GM21381 (cell line): Measurements from ENCODE around the gene NTN3.

Experiments
- ATAC-seq: cut with Tn5 transposase; IDR thresholded peaks from one replicate; pipeline ENCODE4 v1.9.1; 2021; ENCODE audit warnings: mild to moderate bottlenecking, moderate library complexity; ENCODE audit not compliant: unreplicated experiment

NTN3 gene

DNA sequence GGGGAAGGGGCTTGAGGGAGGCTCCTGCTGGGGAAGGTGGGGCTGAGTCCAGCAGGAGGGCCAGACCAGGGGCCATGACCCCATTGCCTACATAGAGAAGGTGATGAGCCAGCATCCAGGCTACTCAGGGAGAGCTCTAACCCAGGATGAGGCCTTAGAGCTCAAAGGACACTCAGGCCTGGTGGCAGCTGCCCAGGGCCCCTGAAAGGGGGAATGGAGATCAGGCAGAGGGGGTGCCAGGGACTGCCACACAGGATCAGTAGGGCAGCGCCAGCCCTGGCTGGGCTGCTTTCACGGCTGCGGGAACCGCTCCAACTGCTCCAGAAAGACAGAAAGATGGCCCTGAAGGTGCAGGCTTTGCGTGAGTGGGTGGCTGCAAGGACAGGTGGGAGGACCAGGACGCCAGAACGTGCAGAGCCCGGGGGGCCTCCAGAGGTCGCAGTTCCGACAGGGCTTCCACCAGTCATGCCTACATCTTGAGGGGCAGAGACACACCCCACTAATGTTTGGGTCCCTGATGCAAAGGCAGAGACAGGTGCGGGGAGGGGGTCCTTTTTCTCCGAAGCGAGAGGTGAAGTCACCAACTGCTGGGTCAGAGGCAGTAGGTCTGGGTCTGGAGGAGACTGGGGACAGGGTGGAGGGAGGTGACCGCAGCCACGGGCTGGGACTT, 41.8 kb downstream of the NTN3 start:
- ATAC-seq: no peak

DNA sequence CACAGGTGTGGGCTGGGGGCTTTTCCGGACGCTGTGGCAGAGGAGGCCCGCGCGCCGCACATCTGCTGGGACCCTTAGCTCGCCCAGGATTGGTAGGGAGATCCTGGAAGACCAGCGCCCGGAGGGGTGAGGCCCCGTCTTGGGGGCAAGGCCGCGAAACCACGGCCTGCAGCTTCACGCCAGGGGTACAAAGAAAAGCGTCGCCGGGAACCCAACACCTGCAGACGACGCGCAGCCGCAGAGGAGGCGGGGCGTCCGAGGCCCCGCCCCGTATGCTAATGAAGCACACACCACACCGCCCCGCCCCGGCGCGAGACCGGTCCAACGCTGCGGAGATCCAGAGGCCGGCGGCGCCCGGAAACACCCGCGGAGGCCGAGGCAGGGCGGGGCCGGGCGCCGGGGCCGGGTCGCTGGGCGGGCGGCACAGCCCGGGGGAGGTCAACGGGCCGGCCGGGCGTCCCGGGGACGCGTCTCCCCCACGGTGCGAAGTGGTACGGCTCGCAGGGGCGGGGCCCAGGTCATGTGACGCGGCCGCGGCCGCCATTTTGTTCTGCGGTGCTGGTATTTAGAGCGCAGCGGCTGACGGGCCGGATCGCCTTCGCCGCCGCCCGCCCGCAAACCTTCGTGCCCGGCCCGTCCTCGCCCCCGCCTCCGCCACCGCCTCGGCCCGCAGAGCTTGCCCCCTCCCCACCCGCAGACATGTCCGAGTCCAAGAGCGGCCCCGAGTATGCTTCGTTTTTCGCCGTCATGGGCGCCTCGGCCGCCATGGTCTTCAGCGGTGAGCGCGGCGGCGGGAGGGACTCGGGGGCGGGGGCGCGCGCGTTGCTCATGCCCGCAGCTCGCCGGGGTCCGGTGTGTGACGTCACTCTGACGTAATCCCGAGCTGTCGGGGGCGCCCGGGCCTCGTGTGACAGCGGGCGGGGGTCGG, 42.6 kb downstream of the NTN3 start, which contains the start of gene ATP6V0C:
Gene ATP6V0C, plus strand, starts transcription at position 548 of the 928 bp plus-strand sequence. Its CDS starts 152 bp downstream, at position 700.
- peak; percentile 65 for ATAC-seq

DNA sequence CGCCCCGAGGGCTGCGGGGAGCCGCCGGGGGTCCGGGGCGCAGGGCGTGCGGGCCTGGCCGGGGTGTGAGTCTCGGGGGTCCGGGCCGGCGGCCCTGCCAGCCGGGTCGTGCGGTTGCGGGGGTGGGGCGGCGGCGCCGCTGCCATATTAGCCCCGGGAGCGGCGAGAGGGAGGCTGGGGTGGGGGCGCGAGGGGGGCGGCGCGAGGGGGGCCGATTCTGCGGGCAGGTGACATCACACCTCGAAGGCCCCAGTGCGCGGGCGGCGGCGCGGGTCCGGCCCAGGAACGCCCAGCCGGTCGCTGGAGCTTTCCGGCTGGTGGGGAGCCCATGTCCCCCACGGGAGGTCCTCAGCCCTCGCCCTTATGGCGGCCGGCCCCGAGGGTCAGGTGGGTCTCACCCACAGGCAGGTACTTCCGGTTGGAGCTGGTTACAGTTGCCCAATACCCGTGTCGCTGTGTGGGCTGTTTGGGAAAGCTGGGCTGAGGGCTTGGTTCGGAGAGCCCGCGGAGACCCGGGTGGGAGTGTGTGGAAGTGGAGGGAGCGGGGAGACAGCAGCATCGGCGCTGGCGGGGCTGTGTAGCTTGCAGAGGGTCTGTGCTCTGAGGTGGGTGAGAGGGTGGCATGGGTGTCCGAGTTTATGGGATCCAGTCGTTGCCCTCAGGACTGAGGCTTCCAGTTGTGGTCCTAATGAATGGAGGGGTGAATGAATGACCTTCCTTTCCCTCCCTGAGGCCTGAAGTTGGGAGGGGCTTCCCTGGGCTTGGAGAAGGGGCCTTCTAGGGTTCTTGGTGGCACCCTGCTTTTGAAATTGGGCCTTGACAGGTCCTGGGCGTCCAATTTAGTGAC, 43.5 kb downstream of the NTN3 start:
- no peak for ATAC-seq

DNA sequence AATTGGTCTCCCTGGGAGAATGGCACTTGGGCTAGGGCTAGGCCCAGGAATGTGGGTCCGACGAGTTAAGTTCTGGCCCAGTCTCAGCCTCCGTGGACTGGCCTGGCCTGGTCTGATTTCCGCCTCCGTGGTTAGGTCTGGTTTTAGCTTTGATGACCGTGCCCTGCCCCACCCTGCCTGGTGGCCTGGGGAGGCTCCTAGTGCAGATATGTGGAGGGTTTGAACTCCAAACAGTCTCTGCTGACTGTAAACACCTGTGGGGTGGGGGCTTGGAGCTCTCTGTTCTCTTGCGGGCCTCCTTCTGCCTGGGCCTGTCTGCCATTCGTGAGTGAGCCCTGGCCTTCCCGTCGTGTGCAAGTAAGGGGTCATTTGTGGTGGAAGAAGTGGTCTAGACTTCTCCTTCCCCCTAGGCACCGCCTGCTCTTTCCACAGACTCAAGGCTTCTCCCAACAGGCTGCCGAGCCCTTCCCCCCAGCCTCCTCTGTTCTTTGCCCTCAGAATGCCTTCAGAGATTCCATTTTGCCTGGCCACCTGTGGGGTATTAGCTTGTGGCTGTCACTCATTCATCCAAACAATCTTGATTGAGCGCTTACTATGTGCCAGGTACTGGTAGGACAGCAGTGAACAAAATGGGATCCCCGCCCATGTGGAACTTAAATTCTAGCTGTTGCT, 44.2 kb downstream of the NTN3 start:
- no peak for ATAC-seq

DNA sequence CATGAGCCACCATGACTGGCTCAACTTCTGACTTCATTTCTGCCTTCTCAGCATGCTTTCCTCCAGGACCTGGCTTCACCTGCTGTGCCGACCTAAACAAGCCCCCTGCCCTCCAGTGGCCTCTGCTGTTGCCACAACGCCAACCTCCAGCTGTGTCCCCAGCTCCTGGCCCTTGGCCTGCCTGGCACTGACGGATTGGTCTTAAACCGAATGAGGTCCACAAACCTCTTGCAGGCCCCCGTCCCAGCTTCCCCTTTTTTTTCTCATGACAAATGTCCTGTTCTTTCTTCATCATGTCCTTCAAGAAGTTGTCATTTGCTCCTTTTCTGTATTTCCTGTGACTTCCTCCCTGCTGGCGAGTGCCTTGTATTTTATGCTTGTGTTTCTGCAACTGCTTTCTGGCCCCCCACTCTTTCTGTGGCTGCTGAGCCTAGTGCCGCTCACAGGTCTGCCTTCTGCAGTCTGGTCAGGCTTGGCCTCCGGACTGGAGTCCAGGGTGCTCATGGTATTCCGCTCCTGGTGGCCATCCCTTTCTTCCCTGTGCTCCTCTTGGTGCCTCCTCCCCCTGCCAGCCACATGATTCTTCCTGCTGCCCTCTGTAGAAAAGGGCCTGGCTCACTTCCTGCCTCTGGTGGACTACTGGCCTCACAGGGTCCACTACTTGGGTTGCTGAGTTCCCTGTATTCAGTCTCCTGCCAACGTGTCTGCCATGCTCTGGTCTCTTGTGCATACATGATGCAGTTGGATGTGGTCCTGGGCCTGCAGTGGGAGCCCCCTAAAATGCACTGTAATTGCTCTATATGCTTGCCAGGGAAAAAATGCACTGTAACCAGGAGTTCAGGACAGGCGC, 45.5 kb downstream of the NTN3 start:
- no peak for ATAC-seq

DNA sequence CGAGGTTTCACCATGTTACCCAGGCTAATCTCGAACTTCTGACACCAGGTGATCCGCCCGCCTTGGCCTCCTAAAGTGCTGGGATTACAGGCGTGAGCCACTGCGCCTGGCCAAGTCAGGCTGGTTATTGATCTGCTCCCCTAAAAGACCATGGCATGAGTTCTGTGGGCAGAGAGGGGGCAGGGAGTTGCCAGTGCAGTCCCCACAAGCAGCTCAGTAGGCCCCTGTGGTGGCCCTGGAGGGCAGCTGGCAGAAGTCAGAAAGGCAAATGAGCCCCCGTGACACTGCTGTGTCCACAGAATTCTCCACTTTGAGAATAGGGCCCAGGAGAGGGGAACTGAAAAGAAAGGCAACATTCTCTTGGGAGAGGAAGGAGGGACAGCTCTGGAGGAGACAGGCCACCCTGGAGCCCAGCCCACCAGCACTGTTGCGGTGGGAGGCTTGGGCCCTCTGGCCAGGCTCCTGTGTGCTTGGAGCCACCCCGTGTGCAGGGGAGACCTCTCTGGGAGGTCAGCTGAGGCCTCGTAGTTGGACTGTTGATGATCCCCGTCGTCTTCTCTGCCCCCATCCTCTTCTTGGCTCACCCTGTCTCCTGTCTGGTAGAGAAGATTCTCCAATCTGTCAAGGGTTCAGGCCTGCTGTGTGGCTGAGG, 47.0 kb downstream of the NTN3 start:
- ATAC-seq: no peak

DNA sequence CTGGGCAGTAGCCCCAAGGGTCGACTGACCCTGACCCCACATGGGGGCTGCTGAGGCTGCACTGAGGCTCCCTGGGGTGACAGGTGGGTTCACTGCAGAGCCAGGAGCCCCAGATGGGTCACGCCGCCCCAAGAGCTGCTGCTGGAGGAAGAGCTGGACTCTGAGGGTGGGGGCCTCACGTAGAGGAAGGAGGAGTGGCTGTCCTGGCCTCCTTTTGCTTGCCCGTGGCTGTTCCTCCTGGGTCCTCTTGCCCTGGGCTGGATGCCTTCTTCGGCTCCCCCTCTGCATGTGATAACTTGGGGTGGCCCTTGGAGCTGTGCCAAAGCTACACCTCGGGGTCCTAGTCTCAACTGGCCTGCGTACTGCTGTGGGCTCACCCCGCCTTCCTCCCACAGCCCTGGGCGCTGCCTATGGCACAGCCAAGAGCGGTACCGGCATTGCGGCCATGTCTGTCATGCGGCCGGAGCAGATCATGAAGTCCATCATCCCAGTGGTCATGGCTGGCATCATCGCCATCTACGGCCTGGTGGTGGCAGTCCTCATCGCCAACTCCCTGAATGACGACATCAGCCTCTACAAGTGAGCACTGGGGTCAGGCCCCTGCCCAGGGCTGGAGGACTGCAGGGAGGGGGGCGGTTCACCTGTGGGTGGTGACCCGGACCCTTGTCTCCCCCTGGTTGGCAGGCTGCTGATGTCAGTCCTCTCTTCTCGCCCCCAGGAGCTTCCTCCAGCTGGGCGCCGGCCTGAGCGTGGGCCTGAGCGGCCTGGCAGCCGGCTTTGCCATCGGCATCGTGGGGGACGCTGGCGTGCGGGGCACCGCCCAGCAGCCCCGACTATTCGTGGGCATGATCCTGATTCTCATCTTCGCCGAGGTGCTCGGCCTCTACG, 48.0 kb downstream of the NTN3 start:
- ATAC-seq: no peak

DNA sequence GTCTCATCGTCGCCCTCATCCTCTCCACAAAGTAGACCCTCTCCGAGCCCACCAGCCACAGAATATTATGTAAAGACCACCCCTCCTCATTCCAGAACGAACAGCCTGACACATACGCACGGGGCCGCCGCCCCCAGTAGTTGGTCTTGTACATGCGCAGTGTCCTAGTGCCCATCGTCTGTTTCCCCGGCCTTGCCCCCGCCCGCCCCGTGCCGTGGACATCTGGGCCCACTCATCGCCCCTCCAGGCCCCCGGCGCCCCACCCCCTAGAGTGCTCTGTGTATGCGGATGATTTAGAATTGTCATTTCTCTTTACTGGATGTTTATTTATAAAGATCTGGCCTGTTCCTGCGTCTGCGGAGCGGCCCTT, 48.6 kb downstream of the NTN3 start:
- no peak for ATAC-seq

DNA sequence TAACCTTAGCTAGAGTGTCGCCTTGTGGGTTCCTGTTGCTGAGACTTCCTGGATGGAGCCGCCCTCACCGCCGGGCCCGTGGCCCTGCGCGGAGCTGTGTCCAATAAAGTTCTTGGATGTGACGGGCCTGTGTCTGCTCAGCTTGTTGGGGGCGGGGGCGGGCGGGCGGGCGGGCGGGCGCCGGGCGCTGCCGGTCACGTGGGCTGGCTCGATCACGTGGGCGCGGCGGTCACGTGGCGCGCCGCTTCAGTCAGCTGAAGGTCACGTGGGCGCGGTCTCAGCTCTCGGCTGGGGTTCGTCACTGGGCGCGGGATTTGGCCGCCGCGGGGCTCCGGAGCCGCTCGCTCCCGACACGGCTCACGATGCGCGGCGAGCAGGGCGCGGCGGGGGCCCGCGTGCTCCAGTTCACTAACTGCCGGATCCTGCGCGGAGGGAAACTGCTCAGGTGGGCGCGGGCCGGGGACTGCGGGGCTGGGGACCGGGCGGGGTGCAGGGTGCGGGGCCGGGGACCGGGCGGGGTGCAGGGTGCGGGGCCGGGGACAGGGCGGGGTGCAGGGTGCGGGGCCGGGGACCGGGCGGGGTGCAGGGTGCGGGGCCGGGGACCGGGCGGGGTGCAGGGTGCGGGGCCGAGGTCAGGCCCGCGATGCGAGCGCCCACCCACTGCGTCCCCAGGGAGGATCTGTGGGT, 49.1 kb downstream of the NTN3 start, which contains the start of gene AMDHD2:
Gene AMDHD2, plus strand, starts transcription at position 275 of the 687 bp plus-strand sequence. Its CDS starts 88 bp downstream, at position 363.
- ATAC-seq: peak; percentile 56

DNA sequence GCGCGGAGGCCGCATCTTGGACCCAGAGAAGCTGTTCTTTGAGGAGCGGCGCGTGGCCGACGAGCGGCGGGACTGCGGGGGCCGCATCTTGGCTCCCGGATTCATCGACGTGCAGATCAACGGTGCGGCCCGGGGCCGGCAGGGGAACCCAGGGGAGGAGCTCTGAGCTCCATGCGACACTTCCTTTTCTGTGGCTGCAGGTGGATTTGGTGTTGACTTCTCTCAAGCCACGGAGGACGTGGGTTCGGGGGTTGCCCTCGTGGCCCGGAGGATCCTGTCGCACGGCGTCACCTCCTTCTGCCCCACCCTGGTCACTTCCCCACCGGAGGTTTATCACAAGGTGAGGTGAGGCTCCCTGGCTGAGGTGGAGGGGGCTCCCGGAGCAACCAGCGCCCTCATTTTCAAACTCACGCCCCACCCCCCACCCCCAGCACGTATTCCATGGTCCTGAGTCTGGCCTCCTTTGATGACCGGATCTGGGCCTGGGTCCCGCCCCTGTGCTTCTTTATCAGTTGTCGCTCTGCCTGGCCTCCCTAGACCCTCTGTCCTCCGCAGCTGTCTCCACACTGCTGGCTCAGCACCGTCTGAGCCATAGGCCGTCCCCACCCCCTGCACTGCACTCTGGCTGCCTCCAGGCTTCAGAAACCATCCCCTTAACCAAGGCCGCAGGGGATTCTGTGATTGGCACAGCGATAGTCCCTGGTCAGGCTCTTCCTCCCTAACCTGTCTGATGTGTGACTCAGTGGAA, 49.9 kb downstream of the NTN3 start:
- ATAC-seq: peak; percentile 16
